Activated naive CD8-positive, alpha-beta T cell (primary cell): ENCODE measurements around the gene DAP.
"Not testable (repeated sequence)": the region's sequence is repeated elsewhere in the genome, so short reads cannot be mapped to it uniquely, and the experiment has no call there.

Experiments used
- H3K27ac Mint-ChIP-seq: one replicate; pipeline ENCODE4 v1.8.0; 2021; ENCODE audit warnings: mixed read lengths
- H3K27me3 Mint-ChIP-seq: one replicate; pipeline ENCODE4 v1.8.0; 2021; ENCODE audit warnings: mixed read lengths
- H3K36me3 Mint-ChIP-seq: one replicate; pipeline ENCODE4 v1.8.0; 2021; ENCODE audit warnings: mixed read lengths
- H3K4me1 Mint-ChIP-seq: one replicate; pipeline ENCODE4 v1.8.0; 2021; ENCODE audit warnings: low read depth, mixed read lengths
- H3K4me3 Mint-ChIP-seq: one replicate; pipeline ENCODE4 v1.8.0; 2021; ENCODE audit warnings: mild to moderate bottlenecking, mixed read lengths
- H3K9me3 Mint-ChIP-seq: one replicate; pipeline ENCODE4 v1.8.0; 2021; ENCODE audit warnings: low read depth, mixed read lengths

The DAP gene, protein sequence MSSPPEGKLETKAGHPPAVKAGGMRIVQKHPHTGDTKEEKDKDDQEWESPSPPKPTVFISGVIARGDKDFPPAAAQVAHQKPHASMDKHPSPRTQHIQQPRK

GRCh38 chr5:10761185-10761932 lies at the start of gene DAP:
TSS of gene DAP (minus strand) at chr5:10761234. CDS start at chr5:10761068, 166 bp downstream.
- peak within 1 kb of the TSS; percentile 91 for H3K4me3 Mint-ChIP-seq
- peak within 1 kb of the TSS; percentile 91 for H3K27ac Mint-ChIP-seq
- no peaks in the 10 kb centered on the region for H3K36me3 Mint-ChIP-seq
- H3K27me3 Mint-ChIP-seq: no peaks in the 10 kb centered on the region
- H3K9me3 Mint-ChIP-seq: no peaks in the 10 kb centered on the region
- H3K4me1 Mint-ChIP-seq: peaks cover 41% of the 10 kb centered on the region

DNA sequence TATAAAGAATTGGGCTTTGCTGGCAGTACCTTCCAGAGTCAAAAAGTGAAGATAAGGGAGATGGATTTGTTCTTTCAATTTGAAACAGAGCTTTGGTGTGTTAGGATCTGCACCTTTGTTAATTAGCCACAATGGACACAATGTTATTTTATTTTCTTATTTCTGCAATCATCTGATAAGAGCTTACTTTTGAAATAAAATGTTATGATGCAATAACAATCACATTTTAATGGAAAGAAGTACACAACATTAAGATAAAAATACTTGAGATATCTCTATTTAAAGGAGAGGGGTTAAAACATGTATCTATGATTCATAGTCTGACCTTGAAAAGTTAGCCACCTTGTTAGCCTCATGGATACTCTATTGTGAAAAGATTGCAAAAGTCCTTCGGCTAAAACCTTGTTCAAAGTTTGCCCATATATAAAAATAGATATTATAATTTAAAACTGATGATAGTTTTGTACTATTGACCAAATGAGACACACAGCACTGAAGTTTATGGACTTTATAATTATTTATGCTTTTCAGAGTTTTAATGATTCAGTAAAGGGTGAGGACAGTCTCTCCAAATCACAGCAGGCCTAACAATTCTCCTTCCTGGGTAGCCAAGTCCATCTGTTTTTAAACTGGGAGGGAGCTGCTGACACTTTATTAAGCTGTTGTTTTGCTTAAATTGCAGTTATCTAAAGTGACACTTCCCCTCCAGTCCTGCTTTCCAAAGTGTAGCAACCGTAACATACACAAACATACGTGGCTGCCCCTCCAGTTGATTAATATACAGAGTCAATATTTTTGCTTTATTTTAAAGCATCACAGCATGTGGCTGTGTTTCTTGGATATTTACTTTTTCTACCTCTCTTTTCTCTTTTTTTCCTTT lies 47.6 kb upstream of the DAP start:
- Mint-ChIP-seq H3K4me3 (no peak overlapping the region), H3K27ac (no peak overlapping the region), H3K4me1 (no peaks in the 10 kb centered on the region), H3K9me3 (no peaks in the 10 kb centered on the region), H3K36me3 (no peaks in the 10 kb centered on the region), H3K27me3 (peaks cover 15% of the 10 kb centered on the region)

DNA sequence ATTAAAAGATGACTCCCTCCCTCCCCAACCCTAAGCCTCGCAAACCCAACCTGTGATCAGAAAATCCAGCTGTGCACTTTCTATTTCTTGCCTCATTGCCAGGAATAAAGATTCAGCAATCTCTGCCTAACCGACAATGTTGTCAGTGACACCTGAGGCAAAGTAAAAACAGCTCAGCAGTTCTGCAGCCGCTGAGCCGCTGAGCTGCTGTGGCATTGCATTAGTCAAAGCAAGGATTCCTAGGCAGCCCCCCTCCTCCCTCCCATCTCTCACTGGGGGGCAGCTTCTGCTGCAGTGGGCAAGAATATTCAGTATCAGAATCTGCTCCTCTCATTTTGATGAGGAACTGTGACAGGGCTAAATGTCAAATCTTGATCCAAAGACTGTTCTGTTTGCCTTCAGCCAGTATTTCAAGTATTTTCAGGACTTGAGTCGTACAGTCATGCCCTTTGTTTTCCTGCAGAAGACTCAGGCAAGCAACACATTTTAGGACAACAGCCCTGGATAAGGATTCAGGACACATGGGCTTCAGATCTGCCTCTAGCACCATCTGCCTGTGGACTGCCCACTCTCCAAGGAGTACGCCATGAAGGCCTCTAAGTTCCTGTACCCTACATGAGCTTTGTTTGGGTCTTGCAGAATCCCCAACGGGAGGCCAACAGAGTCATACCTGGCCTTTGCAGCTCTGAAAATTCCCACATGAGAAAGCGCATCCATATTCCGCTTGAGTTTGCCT lies 41.1 kb upstream of the DAP start:
- Mint-ChIP-seq H3K9me3 (no peaks in the 10 kb centered on the region), H3K27me3 (peaks cover 11% of the 10 kb centered on the region), H3K4me1 (no peaks in the 10 kb centered on the region), H3K27ac (no peak overlapping the region), H3K36me3 (peaks cover 2% of the 10 kb centered on the region), H3K4me3 (no peak overlapping the region)

DNA sequence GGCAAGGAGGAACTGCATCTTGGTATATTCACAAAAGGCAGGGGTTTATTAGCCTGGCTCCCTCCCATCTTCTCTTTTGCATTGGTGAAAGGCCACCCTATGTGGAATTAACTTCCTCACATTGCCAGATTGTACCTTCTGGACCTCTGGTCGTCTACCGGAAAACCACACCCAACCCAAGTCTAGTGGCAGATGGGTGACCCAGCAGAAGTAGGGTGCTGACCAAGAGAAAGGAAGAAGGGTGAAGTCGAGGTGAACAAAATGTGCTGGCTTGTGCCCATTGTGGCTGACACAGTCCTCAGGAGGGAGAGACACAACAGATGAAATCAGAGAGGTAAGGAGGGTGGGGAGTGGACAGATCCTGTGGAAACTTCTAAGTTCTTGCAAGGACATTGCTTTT lies 39.8 kb upstream of the DAP start:
- Mint-ChIP-seq H3K4me3 (no peak overlapping the region), H3K27me3 (peaks cover 14% of the 10 kb centered on the region), H3K9me3 (no peaks in the 10 kb centered on the region), H3K36me3 (peaks cover 2% of the 10 kb centered on the region), H3K27ac (no peak overlapping the region), H3K4me1 (no peaks in the 10 kb centered on the region)

DNA sequence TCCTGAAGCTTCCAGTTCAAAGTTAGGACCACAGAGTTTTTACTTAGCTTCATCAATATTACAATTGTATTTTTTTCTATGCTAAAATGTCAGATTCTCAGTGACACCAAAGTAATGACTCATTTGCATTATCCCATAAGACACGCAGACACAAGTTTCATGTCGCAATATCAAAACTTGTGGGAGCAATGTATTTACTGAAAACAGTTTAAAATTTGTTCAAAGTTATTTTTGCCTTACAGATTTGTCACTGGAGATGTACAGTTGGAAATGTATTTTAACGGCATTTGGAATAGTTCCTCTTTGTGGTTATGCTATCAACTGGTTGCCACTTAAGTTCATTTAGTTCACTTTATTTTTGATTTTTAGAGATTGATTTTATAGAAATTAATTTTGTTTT lies 36.2 kb upstream of the DAP start:
- Mint-ChIP-seq H3K4me1 (no peaks in the 10 kb centered on the region), H3K27ac (no peak overlapping the region), H3K9me3 (no peaks in the 10 kb centered on the region), H3K27me3 (peaks cover 14% of the 10 kb centered on the region), H3K36me3 (peaks cover 2% of the 10 kb centered on the region), H3K4me3 (no peak overlapping the region)

GRCh38 chr5:10793785-10794184 lies 32.8 kb upstream of the DAP start:
- no peaks in the 10 kb centered on the region for H3K9me3 Mint-ChIP-seq
- H3K36me3 Mint-ChIP-seq: no peaks in the 10 kb centered on the region
- no peak overlapping the region for H3K27ac Mint-ChIP-seq
- H3K27me3 Mint-ChIP-seq: peaks cover 6% of the 10 kb centered on the region
- H3K4me1 Mint-ChIP-seq: no peaks in the 10 kb centered on the region
- no peak overlapping the region for H3K4me3 Mint-ChIP-seq

DNA sequence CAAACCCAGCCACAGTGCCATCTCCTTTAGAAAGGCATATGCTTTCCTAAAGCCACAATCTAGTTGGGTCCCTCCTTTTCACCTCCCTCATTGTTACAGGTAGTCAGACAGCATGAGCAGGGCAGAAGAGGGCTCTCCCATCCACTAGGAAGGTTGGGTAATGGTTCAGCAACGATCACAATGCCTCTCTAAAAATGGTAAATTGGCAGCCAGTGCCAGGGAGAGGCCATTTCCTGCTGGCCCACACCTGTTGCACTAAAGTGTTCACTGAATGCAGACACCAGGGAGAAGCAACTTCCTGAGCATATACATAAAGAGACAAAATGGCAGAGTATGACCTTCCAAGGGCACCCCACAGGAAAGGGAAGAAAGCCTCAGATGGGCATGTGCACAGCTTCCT lies 31.3 kb upstream of the DAP start:
- Mint-ChIP-seq H3K36me3 (no peaks in the 10 kb centered on the region), H3K4me1 (no peaks in the 10 kb centered on the region), H3K27me3 (peaks cover 3% of the 10 kb centered on the region), H3K9me3 (no peaks in the 10 kb centered on the region), H3K4me3 (no peak overlapping the region), H3K27ac (no peak overlapping the region)

DNA sequence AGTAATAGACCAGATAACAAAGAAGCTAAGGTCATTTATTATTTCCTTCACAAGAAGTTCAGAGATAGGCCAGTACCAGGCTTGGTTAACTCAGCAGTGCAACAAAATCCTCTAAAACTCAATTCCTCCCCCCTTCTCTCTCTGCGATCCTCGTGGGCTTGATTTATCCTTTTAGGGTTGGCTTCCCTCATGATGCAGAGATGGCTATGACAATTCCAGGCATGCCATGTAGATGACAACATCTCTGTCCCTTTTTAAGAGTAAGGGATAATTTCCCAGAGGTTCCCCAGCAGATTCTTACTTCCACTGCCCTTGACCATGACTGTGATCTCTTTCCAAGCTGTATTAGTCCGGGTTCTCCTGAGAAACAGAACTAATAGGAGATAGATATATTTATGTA lies 28.7 kb upstream of the DAP start:
- Mint-ChIP-seq H3K36me3 (no peaks in the 10 kb centered on the region), H3K27me3 (no peaks in the 10 kb centered on the region), H3K4me3 (no peak overlapping the region), H3K4me1 (peaks cover 5% of the 10 kb centered on the region), H3K9me3 (no peaks in the 10 kb centered on the region), H3K27ac (no peak overlapping the region)

DNA sequence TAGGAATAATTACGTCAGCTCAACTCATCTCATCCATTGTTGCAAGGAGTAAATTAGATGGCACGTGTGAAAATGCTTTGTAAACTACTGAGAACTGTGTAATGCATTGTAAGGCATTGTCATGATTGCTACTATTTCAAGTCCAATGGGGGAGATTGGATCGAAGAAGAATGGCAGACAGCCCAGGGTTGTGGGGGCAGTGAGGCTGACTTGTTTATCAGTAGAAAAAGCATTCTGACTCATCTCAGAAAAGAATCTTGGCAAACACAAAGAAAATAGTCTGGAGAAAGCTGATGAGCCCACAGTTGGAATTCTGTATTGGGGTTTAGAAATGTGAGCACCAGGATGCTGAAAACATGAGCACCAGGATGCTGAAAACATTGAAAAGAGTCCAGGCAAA lies 28.0 kb upstream of the DAP start:
- H3K27ac Mint-ChIP-seq: no peak overlapping the region
- H3K4me3 Mint-ChIP-seq: no peak overlapping the region
- no peaks in the 10 kb centered on the region for H3K36me3 Mint-ChIP-seq
- peaks cover 5% of the 10 kb centered on the region for H3K4me1 Mint-ChIP-seq
- no peaks in the 10 kb centered on the region for H3K9me3 Mint-ChIP-seq
- no peaks in the 10 kb centered on the region for H3K27me3 Mint-ChIP-seq

- Mint-ChIP-seq H3K27me3 (no peaks in the 10 kb centered on the region), H3K4me3 (no peak overlapping the region), H3K9me3 (no peaks in the 10 kb centered on the region), H3K36me3 (no peaks in the 10 kb centered on the region), H3K4me1 (peaks cover 5% of the 10 kb centered on the region), H3K27ac (no peak overlapping the region)
These were observed 27.3 kb upstream of the DAP start for GRCh38 chr5:10788358-10788757.

DNA sequence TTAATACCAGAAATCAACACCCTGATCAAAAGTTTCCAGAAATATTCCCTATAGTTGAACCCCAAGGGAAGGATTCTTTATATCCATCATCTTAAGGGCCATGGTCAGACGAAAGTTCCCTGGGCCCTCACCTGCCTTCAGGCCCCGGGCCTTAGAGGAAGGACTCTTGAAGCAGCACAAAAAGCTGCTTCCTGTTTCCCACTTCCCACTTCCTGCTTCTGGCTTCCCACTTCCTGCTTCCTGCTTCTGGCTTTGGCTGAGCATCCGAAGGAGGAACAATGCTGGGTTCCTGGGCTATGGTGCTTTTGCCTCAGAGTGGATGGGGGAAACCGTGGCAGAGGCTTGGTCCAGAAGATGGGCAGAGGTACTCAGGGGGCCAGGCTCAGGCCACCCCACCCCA lies 25.8 kb upstream of the DAP start:
- Mint-ChIP-seq H3K4me1 (peaks cover 5% of the 10 kb centered on the region), H3K27ac (no peak overlapping the region), H3K36me3 (no peaks in the 10 kb centered on the region), H3K27me3 (no peaks in the 10 kb centered on the region), H3K9me3 (no peaks in the 10 kb centered on the region), H3K4me3 (no peak overlapping the region)

DNA sequence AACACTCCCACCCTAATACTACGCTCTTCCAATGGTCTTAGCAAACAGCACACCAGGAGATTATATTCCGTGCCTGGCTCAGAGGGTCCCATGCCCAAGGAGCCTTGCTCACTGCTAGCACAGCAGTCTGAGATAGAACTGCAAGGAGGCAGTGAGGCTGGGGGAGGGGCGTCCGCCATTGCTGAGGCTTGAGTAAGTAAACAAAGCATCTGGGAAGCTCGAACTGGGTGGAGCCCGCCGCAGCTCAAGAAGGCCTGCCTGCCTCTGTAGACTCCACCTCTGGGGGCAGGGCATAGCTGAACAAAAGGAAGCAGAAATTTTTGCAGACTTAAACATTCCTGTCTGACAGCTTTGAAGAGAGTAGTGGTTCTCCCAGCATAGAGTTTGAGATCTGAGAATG lies 19.2 kb upstream of the DAP start:
- H3K27me3 Mint-ChIP-seq, H3K9me3 Mint-ChIP-seq, H3K27ac Mint-ChIP-seq, H3K4me3 Mint-ChIP-seq, H3K4me1 Mint-ChIP-seq, H3K36me3 Mint-ChIP-seq: not testable (repeated sequence)

- no peak overlapping the region for H3K27ac Mint-ChIP-seq
- no peaks in the 10 kb centered on the region for H3K9me3 Mint-ChIP-seq
- no peaks in the 10 kb centered on the region for H3K36me3 Mint-ChIP-seq
- no peaks in the 10 kb centered on the region for H3K27me3 Mint-ChIP-seq
- no peaks in the 10 kb centered on the region for H3K4me1 Mint-ChIP-seq
- H3K4me3 Mint-ChIP-seq: no peak overlapping the region
These were observed 18.6 kb upstream of the DAP start for GRCh38 chr5:10779592-10779991.

DNA sequence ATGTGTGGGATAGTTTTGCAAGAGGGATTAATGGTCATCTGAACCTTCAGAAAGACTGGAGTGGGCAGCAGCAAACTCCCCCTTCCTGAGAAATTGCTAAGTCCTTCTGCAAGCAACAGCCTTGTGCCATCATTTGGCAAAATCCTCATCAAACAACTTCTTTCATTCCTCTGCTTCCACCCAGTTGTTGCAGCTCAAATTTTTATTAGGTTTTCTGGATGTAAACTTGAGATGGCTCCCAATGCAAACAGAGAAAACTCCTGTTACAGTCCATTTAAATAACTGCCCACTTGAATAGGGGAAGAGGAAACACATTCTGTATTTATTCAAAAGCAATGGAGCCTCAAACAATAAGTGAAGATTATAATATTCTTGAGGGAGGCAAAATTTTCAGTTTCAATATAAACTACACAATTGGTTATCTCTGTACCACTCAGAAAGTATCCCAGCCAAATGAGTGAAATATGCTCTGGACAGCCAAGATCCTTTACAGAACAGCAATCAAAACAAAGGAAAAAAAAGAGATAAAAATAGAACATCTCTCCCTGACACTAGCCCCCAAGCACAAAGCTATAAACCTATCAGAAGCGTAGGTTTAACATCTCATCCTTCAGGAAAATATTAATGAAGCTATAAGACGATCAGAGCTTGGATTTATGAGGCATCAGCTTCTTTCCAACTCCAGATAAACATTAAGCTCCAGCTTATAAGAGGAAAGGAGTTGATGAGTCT lies 17.3 kb upstream of the DAP start:
- Mint-ChIP-seq H3K9me3 (no peaks in the 10 kb centered on the region), H3K36me3 (no peaks in the 10 kb centered on the region), H3K4me3 (no peak overlapping the region), H3K27me3 (peaks cover 2% of the 10 kb centered on the region), H3K4me1 (no peaks in the 10 kb centered on the region), H3K27ac (no peak overlapping the region)
